Adipose tissue (tissue), 3 donors: Measurements from ENCODE around the gene LAG3. TPM values are rescaled to one million over a fixed set of nuclear protein-coding genes. Genes with fewer than 3 reads are reported as not detected.

Experiments used
- H3K27ac ChIP-seq: one replicate; pipeline ENCODE4 v1.5.1; 2013; ENCODE audit warnings: low read depth, low read length
- WGBS, 3 donors: extraction: QIAGEN DNeasy Blood & Tissue Kit; methylation state at CpG; one replicate each; pipeline ENCODE4 v1.1.7; 2013; 5-methylcytosine and 5-hydroxymethylcytosine counted together
- polyA plus RNA-seq, 3 donors: library from polyadenylated mRNA; stranded (reverse); fragments of 200-250 nt; gene quantifications; one replicate each; pipeline ENCODE4 v1.2.3, GENCODE V29; 2013
- donor health status: healthy with polysubstance abuse.
- donor health status: Bipolar disorder and iron deficiency.
- donor health status: healthy.

LAG3 gene
- polyA plus RNA-seq, 3 donors, result 0.08 to 3.0 (median 1.0) TPM

- 67 to 81% (median 78%) methylated on average over 9 to 10 of the region's 10 CpGs for WGBS, 3 donors
- no peak overlapping the region for H3K27ac ChIP-seq
Observed at GRCh38 chr12:6782850-6783566, 10.7 kb downstream of the LAG3 start.

- 87 to 93% (median 88%) methylated on average over 9 of the region's 9 CpGs for WGBS, 3 donors
- no peak overlapping the region for H3K27ac ChIP-seq
Observed at GRCh38 chr12:6783828-6784227, 11.5 kb downstream of the LAG3 start.

GRCh38 chr12:6784296-6784695, 12.0 kb downstream of the LAG3 start:
- H3K27ac ChIP-seq, result no peak overlapping the region
- WGBS, 3 donors, result 79 to 84% (median 83%) methylated on average over 5 of the region's 5 CpGs

DNA sequence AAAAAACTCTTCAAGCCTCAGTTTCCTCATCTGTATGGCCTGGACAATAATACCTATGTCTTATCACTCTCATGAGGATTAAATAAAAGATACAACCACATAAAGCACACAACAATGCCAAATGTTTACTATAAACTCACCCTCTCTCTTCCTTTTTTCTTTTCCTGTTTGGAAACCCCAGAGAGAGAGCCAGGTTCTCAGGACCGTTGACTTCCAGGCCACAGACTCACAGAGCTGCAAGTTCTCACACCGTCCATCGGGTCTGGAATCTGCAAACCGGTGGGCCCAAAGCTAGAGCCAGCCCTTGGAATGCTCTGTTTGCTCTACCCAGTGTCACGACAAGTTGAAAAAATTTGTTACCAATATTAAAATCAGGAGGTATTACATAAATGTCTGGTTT, 12.4 kb downstream of the LAG3 start:
- WGBS, 3 donors, result 34 to 67% (median 48%) methylated on average over 5 of the region's 5 CpGs
- H3K27ac ChIP-seq, result no peak overlapping the region

GRCh38 chr12:6786416-6787094, 14.2 kb downstream of the LAG3 start:
- no peak overlapping the region for H3K27ac ChIP-seq
- WGBS, 3 donors, result 56 to 73% (median 66%) methylated on average over 9 of the region's 9 CpGs

GRCh38 chr12:6787309-6787708, 15.0 kb downstream of the LAG3 start:
- H3K27ac ChIP-seq, result no peak overlapping the region
- 94 to 97% (median 95%) methylated on average over 5 of the region's 5 CpGs for WGBS, 3 donors

DNA sequence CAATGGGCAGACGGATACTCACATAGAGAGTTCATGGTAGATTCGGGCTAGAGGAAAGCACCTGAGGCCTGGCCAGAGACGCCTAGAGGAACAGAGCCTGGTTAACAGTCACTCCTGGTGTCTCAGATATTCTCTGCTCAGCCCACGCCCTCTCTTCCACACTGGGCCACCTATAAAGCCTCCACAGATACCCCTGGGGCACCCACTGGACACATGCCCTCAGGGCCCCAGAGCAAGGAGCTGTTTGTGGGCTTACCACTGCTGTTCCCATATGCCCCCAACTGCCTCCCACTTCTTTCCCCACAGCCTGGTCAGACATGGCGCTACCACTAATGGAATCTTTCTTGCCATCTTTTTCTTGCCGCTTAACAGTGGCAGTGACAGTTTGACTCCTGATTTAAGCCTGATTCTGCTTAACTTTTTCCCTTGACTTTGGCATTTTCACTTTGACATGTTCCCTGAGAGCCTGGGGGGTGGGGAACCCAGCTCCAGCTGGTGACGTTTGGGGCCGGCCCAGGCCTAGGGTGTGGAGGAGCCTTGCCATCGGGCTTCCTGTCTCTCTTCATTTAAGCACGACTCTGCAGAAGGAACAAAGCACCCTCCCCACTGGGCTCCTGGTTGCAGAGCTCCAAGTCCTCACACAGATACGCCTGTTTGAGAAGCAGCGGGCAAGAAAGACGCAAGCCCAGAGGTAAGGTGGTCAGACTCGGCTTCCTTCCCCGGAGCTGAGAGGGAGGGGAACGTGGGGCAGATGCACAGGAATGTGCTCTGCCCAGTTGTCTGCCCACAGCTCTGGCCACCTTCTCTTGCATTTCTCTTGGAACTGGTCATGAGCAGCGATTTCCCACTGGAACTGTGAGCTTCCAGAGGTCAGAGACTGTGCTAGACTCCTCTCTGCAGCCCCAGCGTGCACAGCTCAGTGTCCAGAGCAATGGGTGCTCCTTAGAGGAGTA, 16.9 kb downstream of the LAG3 start, which contains the start of gene CD4:
CD4 (plus strand) TSS at position 557 of the 953 bp plus-strand sequence. CDS start 10,611 bp downstream, outside the sequence.
- 50 to 61% (median 54%) methylated on average over 18 of the region's 18 CpGs for WGBS, 3 donors
- H3K27ac ChIP-seq, result no peak within 1 kb of the TSS

GRCh38 chr12:6790496-6791150, 18.3 kb downstream of the LAG3 start:
- WGBS, 3 donors, result 70 to 83% (median 81%) methylated on average over 12 of the region's 12 CpGs
- no peak overlapping the region for H3K27ac ChIP-seq

- 50 to 79% (median 57%) methylated on average over 13 of the region's 13 CpGs for WGBS, 3 donors
- H3K27ac ChIP-seq, result no peak overlapping the region
Observed at GRCh38 chr12:6791931-6792520, 19.7 kb downstream of the LAG3 start.

DNA sequence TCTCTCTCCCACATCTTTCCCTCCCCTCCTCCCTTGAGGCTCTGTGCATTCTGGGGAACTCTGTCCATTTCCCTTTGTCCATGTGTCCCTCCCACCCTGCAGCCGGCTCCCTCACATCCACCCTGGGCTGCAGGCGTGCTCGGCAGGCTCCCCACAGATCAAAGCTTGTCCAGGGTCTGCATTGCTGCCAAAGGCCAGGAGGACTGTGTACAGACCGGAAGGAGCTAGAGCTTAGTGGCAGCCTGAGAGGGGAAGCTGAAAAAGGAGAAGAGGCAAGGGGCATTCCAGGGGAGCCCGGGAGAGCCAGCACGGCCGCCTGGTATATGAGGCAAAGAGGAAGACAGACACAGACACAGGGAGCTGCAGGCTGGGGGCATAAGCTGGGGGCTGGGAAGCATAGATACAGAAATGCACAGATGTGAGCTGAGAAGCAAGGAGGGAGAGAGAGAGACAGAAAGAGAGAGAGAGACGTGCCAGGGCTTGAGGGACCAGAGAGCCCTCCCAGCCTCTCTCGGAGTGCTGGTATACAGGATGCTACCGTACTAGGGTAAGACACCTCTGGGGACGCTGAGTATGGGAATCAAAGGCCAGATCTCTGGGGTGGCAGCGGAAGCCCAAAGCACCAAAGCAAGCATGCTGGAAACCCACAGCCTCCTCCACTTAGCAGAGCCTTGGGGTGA, 20.3 kb downstream of the LAG3 start:
- no peak overlapping the region for H3K27ac ChIP-seq
- 16 to 35% (median 24%) methylated on average over 12 of the region's 12 CpGs for WGBS, 3 donors

- H3K27ac ChIP-seq, result no peak overlapping the region
- 61 to 88% (median 87%) methylated on average over 2 of the region's 2 CpGs for WGBS, 3 donors
Observed at GRCh38 chr12:6795088-6795487, 22.8 kb downstream of the LAG3 start.

DNA sequence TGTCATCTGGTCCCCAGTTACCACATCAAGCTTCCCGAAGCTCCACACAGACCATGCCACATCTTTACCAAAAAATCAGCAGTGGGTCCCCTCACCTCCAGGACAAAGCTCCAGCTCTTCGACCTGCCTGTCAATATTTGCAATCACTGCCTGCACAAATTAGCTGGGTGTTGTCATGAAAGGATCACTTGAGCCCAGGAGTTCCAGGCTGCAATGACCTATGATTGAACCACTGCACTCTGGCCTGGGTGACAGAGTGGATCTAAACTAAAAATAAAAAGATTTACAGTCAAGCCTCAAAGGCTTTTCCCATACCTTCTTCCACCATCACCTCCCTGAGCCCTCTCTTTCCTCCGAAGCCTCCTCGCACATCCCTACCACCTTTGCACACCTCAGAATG, 24.3 kb downstream of the LAG3 start:
- no peak overlapping the region for H3K27ac ChIP-seq
- WGBS, 3 donors, result 83 to 93% (median 88%) methylated on average over 4 of the region's 4 CpGs

DNA sequence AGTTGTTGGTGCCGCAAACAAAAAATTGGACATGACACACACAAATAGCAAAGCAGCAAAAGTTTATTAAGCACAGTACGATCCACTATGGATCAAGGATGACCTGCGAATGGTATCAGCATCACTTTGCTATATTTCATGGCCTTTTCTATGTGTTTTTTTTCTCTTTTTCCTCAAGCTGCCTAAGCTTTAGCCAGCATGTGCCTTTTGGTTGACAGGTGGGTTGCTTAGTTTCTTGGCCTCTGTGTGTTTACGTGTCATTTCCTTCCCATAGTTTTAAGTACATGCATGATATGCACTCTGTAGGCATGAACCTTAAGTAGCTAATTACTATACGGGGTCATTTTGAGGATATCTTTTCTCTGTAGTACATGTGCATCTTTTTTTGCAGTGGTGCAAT, 26.8 kb downstream of the LAG3 start:
- WGBS, 3 donors, result 81 to 87% (median 87%) methylated on average over 5 of the region's 5 CpGs
- H3K27ac ChIP-seq, result no peak overlapping the region

GRCh38 chr12:6807170-6807569, 34.9 kb downstream of the LAG3 start:
- 51 to 77% (median 76%) methylated on average over 1 of the region's 1 CpG for WGBS, 3 donors
- no peak overlapping the region for H3K27ac ChIP-seq

DNA sequence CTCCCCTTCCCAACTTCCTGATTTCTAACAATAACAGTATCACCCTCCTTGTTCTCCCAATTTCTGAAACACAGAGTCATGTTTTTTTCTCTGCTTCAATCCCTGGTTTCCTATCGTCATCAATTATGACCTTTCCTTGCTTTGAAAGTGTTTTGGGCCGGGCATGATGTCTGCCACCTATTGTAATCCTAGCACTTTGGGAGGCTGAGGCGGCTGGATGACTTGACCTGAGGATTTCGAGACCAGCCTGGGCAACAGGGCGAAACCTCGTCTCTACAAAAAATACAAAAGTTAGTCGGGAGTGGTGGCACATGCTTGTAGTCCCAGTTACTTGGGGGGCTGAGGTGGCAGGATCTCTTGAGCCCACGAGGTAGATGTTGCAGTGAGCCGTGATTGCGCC, 36.7 kb downstream of the LAG3 start:
- no peak overlapping the region for H3K27ac ChIP-seq
- WGBS, 3 donors, result 65 to 81% (median 79%) methylated on average over 10 of the region's 10 CpGs

DNA sequence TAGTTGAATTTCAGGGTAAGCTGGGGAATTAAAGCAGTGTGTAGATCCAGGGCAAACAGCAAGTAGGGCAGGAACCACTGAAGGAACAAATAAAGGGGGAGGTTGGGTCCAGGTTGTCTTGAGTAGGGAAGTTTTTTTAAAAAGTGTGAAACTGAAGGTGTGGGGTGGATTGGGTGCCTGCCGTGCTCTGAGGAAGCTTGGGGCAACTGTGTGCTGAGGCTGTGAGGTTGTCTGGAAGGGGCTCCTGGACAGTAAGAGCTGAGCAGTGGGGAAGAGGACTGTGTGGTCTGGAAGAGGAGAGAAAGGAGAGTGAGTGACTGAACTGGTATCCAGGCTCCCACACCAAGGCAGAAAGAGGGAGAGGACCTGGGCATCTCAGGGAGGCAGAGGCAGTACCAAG, 38.4 kb downstream of the LAG3 start:
- H3K27ac ChIP-seq, result no peak overlapping the region
- 68 to 87% (median 86%) methylated on average over 1 of the region's 1 CpG for whole genome bisulfite sequencing, 3 donors

- H3K27ac ChIP-seq, result no peak overlapping the region
- 44 to 70% (median 59%) methylated on average over 4 of the region's 4 CpGs for WGBS, 3 donors
Observed at GRCh38 chr12:6813363-6813762, 41.0 kb downstream of the LAG3 start.
